Endothelial cell of umbilical vein (primary cell): ENCODE data around the gene SUPT20HL1. TPM values are rescaled to one million over a fixed set of nuclear protein-coding genes. Genes with fewer than 3 reads are reported as not detected.
A peak's percentile ranks its signal among the peaks of the same experiment; 100 is the strongest.

Source experiments
- BruUV-seq: library from RNA; stranded (reverse); fragments of 400-500 nt; replicated peaks from 2 replicates; lab custom pipeline; 2021; lab: Mats Ljungman, UMichigan
- CTCF ChIA-PET: fragments of 300-600, 350-600 bp; sonication (Branson Sonifier 250); formaldehyde crosslinking; loops from one replicate; lab custom pipeline; 2021; ENCODE audit warnings: antibody characterized with exemption, inconsistent platforms; lab: Charles Lee
- POLR2A ChIA-PET: fragments of 300-600, 350-600 bp; sonication (Branson Sonifier 250); formaldehyde crosslinking; loops from one replicate; lab custom pipeline; 2021; ENCODE audit warnings: antibody characterized with exemption, inconsistent platforms; lab: Charles Lee
- DNase-seq: peaks from one replicate; pipeline ENCODE4 v3.0.0-alpha.2; 2011; ENCODE audit warnings: low read depth, low spot score
- FAIRE-seq: peaks from 2 replicates; lab custom pipeline; 2011; peaks lifted over from hg19 to GRCh38; lab: Jason Lieb, UNC
- H2AFZ ChIP-seq: 2 replicates; pipeline ENCODE4 v1.6.0; 2012; ENCODE audit warnings: low read depth, low read length, control low read depth, inconsistent platforms
- H3K27ac ChIP-seq: 2 replicates; pipeline ENCODE4 v1.5.1; 2011; ENCODE audit warnings: low read depth, mild to moderate bottlenecking, control low read depth, low read length, moderate library complexity; ENCODE audit not compliant: insufficient read depth
- H3K27me3 ChIP-seq, 2 experiments: 2 replicates each; pipeline versions ENCODE4 v1.6.0 to v1.6.1; 2011; ENCODE audit warnings: low read length in 2 of 2, mixed read lengths in 1 of 2; ENCODE audit not compliant: control insufficient read depth in 2 of 2, insufficient read depth in 2 of 2
- H3K36me3 ChIP-seq, 2 experiments: 2 replicates in 1 of 2; 3 replicates in 1 of 2; pipeline ENCODE4 v1.5.1; 2011; ENCODE audit warnings: low read length in 2 of 2, mild to moderate bottlenecking in 1 of 2, moderate library complexity in 1 of 2; ENCODE audit not compliant: control insufficient read depth in 2 of 2, insufficient read depth in 2 of 2; ENCODE audit errors: extremely low read depth in 1 of 2
- H3K4me1 ChIP-seq: 3 replicates; pipeline ENCODE4 v1.5.1; 2011; ENCODE audit warnings: mild to moderate bottlenecking, low read length; ENCODE audit not compliant: control insufficient read depth, insufficient read depth; ENCODE audit errors: extremely low read depth
- H3K4me2 ChIP-seq: 2 replicates; pipeline ENCODE4 v1.6.1; 2011; ENCODE audit warnings: low read length, control low read depth, mixed read lengths; ENCODE audit not compliant: insufficient read depth
- H3K4me3 ChIP-seq, 3 experiments: fragments of 200-600 bp in 1 of 3; sonication (generic), shearing (Covaris generic) in 1 of 3; replicated peaks in 1 of 3; 2 replicates each; pipeline ENCODE4 v1.5.1; 2011 to 2016; ENCODE audit warnings: control low read depth in 3 of 3, low read length in 3 of 3, mild to moderate bottlenecking in 2 of 3, inconsistent platforms in 1 of 3, low read depth in 1 of 3, moderate library complexity in 1 of 3; ENCODE audit not compliant: insufficient read depth in 1 of 3
- H3K79me2 ChIP-seq: 2 replicates; pipeline ENCODE4 v1.6.0; 2012; ENCODE audit warnings: low read length, inconsistent platforms; ENCODE audit not compliant: control insufficient read depth, insufficient read depth
- H3K9ac ChIP-seq: replicated peaks from 2 replicates; pipeline ENCODE3; 2011; ENCODE audit warnings: low read length, control low read depth; ENCODE audit not compliant: insufficient read depth; ENCODE audit errors: extremely low read depth
- H3K9me1 ChIP-seq: replicated peaks from 3 replicates; pipeline ENCODE4 v1.6.0; 2011; ENCODE audit warnings: mild to moderate bottlenecking, low read length; ENCODE audit not compliant: control insufficient read depth, insufficient read depth; ENCODE audit errors: extremely low read depth
- H3K9me3 ChIP-seq: replicated peaks from 2 replicates; pipeline ENCODE4 v1.5.1; 2012; ENCODE audit warnings: low read length, inconsistent platforms; ENCODE audit not compliant: control insufficient read depth, insufficient read depth
- H4K20me1 ChIP-seq: replicated peaks from 2 replicates; pipeline ENCODE3; 2011; ENCODE audit warnings: mild to moderate bottlenecking, low read length; ENCODE audit not compliant: control insufficient read depth, insufficient read depth; ENCODE audit errors: extremely low read depth
- CTCF ChIP-seq, 2 donors: IDR thresholded peaks; 1 replicate in 1 of 2; 2 replicates in 1 of 2; pipeline ENCODE4 v1.5.1; 2011; ENCODE audit warnings: low read length in 2 of 2, mild to moderate bottlenecking in 2 of 2, moderate library complexity in 2 of 2, control low read depth in 1 of 2, inconsistent platforms in 1 of 2, low read depth in 1 of 2; ENCODE audit not compliant: insufficient read depth in 1 of 2; ENCODE audit errors: extremely low read depth in 1 of 2
- EZH2 ChIP-seq: IDR thresholded peaks from 2 replicates; pipeline ENCODE4 v1.6.1; 2012; ENCODE audit warnings: borderline replicate concordance, low read depth, mild to moderate bottlenecking, moderate library complexity, low read length, inconsistent platforms; ENCODE audit not compliant: severe bottlenecking
- FOS ChIP-seq: IDR thresholded peaks from 2 replicates; pipeline ENCODE4 v1.6.1; 2011; ENCODE audit warnings: mild to moderate bottlenecking, low read length, moderate library complexity, borderline replicate concordance; ENCODE audit not compliant: insufficient read depth
- GATA2 ChIP-seq: IDR thresholded peaks from 2 replicates; pipeline ENCODE4 v1.7.0; 2011; ENCODE audit warnings: low read depth, mild to moderate bottlenecking, moderate library complexity, mixed read lengths, low read length; ENCODE audit not compliant: insufficient read length, insufficient read depth
- JUN ChIP-seq: IDR thresholded peaks from 2 replicates; pipeline ENCODE4 v1.6.1; 2011; ENCODE audit warnings: borderline replicate concordance, low read depth; ENCODE audit not compliant: insufficient read length, insufficient read depth
- POLR2A ChIP-seq: IDR thresholded peaks from 2 replicates; pipeline ENCODE4 v1.6.1; 2012; ENCODE audit warnings: low read depth, mild to moderate bottlenecking, control low read depth, low read length
- POLR2AphosphoS5 ChIP-seq: IDR thresholded peaks from 2 replicates; pipeline ENCODE4 v1.6.1; 2012; ENCODE audit warnings: low read depth, mild to moderate bottlenecking, control low read depth, low read length, moderate library complexity; ENCODE audit not compliant: insufficient read depth
- dilution Hi-C: fragments of 300-500 bp; cut with MboI; formaldehyde crosslinking; loops from one replicate; pipeline ENCODE4 v1.15.0; 2019; ENCODE audit warnings: low sequenced_read_pairs; ENCODE audit not compliant: extremely low pct_ligation_motif_present
- intact Hi-C: fragments of 100-400 bp; cut with micrococcal nuclease; formaldehyde crosslinking; loops from one replicate; pipeline ENCODE4 v1.10.0; 2022
- polyA plus RNA-seq, 4 experiments: library from polyadenylated mRNA; depleted of rRNA in 3 of 4; stranded (reverse) in 3 of 4; unstranded in 1 of 4; fragments of >200 nt; gene quantifications; 2 replicates each; pipeline versions ENCODE4 v1.2.1 to v1.2.3, GENCODE V29; 2011 to 2012; ENCODE audit warnings: missing spikeins in 1 of 4
- total RNA-seq: library from RNA; stranded (reverse); gene quantifications from 2 replicates; pipeline ENCODE4 v1.2.3, GENCODE V29; 2021

The SUPT20HL1 gene
- total and polyA plus RNA-seq, 2 donors (not counting 3 experiments of a cell fraction or from before 2014, with no cell fraction given), result not detected

GRCh38 chrX:24395775-24396174 lies 35.3 kb downstream of the SUPT20HL1 start:
- H3K9me3 ChIP-seq, result no peaks in the 10 kb centered on the region
- H3K27ac ChIP-seq, result no peak overlapping the region
- peak; percentile 68 for DNase-seq
- no peaks in the 10 kb centered on the region for H3K4me1 ChIP-seq
- POLR2A ChIA-PET, result no interaction called here
- no peaks in the 10 kb centered on the region for H3K36me3 ChIP-seq
- intact Hi-C loops (loop anchor here (1.0 to 10.0 kb wide), 4 partner anchors 103 to 249 kb away; partner anchors contain the start of gene PCYT1B), dilution Hi-C loops (no loop called here)
- no peak overlapping the region for H3K9ac ChIP-seq
- no peak overlapping the region for H2AFZ ChIP-seq
- no peak overlapping the region for H3K4me2 ChIP-seq
- H3K4me3 ChIP-seq, result no peak overlapping the region
- H3K27me3 ChIP-seq, result peaks cover 0 to 4% of the 10 kb centered on the region in 2 experiments
- peak; percentile 92 for FAIRE-seq
- H3K9me1 ChIP-seq, result no peaks in the 10 kb centered on the region
- no peaks in the 10 kb centered on the region for H4K20me1 ChIP-seq
- TF ChIP-seq CTCF (IDR thresholded peaks at IDR 0.05; ENCODE audit: extremely low read depth in 1 of 2, insufficient read depth in 1 of 2, low read depth in 1 of 2, low read length in 2 of 2) (peak; percentile 43 to 46), JUN (peak; percentile 29), POLR2AphosphoS5 (no peak), FOS (no peak), POLR2A (no peak), EZH2 (no peak), GATA2 (no peak)
- CTCF ChIA-PET, result interaction anchor here (0.6 to 6.7 kb wide), 24 partner anchors 11 to 748 kb away, joined by 3 to 142 read pairs (median 4); partner anchors contain the start of gene PDK3
- no TSS peak for BruUV-seq
- no peaks in the 10 kb centered on the region for H3K79me2 ChIP-seq
